Frontal cortex (tissue), 4 donors: ENCODE data around the gene KANSL1. TPM values are rescaled to one million over a fixed set of nuclear protein-coding genes. Genes with fewer than 3 reads are reported as not detected.
A peak's percentile ranks its signal among the peaks of the same experiment; 100 is the strongest.
"Not testable (repeated sequence)": the region's sequence is repeated elsewhere in the genome, so short reads cannot be mapped to it uniquely, and the experiment has no call there.

Source experiments
- DNase-seq, 2 donors: peaks; one replicate each; pipeline ENCODE4 v3.0.0; 2012; ENCODE audit warnings: low spot score in 2 of 2
- FAIRE-seq: peaks from 2 replicates; lab custom pipeline; 2012; peaks lifted over from hg19 to GRCh38; lab: Jason Lieb, UNC
- total RNA-seq: library from RNA; depleted of rRNA; stranded (reverse); fragments of >200 nt; gene quantifications from one replicate; pipeline ENCODE4 v1.2.3, GENCODE V29; 2014
- donor health status: control.
- donor health status: control.
- donor health status: control.

The KANSL1 gene
- total RNA-seq, 1 donor from 2014 or later, result 113 TPM

- FAIRE-seq (no peak), DNase-seq (no peak)
Measured at GRCh38 chr17:46011711-46012505, 181.3 kb downstream of the KANSL1 start.

DNA sequence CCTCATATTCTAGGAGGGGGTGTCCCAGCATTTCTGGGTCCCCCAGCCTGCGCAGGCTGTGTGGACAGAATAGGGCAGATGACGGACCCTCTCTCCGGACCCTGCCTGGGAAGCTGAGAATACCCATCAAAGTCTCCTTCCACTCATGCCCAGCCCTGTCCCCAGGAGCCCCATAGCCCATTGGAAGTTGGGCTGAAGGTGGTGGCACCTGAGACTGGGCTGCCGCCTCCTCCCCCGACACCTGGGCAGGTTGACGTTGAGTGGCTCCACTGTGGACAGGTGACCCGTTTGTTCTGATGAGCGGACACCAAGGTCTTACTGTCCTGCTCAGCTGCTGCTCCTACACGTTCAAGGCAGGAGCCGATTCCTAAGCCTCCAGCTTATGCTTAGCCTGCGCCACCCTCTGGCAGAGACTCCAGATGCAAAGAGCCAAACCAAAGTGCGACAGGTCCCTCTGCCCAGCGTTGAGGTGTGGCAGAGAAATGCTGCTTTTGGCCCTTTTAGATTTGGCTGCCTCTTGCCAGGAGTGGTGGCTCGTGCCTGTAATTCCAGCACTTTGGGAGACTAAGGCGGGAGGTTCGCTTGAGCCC lies 182.5 kb downstream of the KANSL1 start:
- FAIRE-seq, result no peak

GRCh38 chr17:46009681-46010596 lies 183.3 kb downstream of the KANSL1 start:
- FAIRE-seq (no peak), DNase-seq (no peak)

More for the DNA sequence above, 182.5 kb downstream of the KANSL1 start:
- no peak for DNase-seq

DNA sequence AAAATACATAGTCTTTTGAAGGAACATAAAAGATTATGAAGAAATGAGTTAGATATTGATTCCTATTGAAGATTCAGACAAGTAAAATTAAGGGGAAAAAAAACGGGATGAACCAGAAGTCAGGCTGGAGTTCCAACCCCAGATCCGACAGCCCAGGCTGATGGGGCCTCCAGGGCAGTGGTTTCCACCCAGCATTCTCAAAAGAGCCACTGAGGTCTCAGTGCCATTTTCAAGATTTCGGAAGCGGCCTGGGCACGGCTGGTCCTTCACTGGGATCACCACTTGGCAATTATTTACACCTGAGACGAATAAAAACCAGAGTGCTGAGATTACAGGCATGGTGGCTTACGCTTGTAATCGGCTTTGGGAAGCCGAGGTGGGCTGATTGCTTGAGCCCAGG lies 184.6 kb downstream of the KANSL1 start:
- no peak for FAIRE-seq
- DNase-seq, result no peak

DNA sequence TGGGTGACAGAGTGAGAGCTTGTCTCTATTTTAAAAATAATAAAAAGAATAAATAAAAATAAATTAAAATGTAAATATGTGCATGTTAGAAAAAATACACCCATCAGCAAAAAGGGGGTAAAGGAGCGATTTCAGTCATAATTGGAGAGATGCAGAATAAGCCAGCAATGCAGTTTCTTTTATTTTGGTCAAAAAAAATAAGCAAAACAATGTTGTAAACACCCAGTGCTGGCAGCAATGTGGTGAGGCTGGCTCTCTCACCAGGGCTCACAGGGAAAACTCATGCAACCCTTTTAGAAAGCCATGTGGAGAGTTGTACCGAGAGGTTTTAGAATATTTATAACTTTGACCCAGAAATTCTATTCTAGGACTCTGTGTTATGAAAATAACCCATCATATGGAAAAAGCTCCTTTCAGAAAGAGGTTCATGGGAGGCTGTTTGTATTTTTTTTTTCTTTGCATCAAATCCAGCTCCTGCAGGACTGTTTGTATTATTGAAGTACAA lies 185.7 kb downstream of the KANSL1 start:
- no peak for DNase-seq
- no peak for FAIRE-seq

DNA sequence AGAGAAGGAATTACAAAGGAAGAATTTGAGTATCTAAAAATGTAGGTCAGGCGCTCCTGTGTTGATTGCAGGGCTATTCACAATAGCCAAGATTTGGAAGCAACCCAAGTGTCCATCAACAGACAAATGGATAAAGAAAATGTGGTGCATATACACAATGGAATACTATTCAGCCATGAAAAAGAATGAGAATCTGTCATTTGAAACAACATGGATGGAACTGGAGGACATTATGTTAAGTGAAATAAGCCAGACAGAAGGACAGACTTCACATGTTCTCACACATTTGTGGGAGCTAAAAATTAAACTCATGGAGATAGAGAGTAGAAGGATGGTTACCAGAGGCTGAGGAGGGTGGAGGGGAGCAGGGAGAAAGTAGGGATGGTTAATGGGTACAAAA lies 187.1 kb downstream of the KANSL1 start:
- FAIRE-seq, DNase-seq: not testable (repeated sequence)

GRCh38 chr17:46003907-46004748 lies 189.1 kb downstream of the KANSL1 start:
- peak in 1 of 2 donors; percentile 43 for DNase-seq
- no peak for FAIRE-seq

DNA sequence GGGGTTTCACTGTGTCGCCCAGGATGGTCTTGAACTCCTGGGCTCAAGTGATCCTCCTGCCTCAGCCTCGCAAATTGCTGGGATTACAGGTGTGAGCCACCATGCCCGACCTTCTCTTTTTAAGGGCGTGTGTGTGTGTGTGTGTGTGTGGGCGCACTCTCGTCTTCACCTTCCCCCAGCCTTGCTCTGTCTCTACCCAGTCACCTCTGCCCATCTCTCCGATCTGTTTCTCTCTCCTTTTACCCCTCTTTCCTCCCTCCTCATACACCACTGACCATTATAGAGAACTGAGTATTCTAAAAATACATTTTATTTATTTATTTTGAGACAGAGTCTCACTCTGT lies 190.3 kb downstream of the KANSL1 start:
- no peak for FAIRE-seq
- no peak for DNase-seq

DNA sequence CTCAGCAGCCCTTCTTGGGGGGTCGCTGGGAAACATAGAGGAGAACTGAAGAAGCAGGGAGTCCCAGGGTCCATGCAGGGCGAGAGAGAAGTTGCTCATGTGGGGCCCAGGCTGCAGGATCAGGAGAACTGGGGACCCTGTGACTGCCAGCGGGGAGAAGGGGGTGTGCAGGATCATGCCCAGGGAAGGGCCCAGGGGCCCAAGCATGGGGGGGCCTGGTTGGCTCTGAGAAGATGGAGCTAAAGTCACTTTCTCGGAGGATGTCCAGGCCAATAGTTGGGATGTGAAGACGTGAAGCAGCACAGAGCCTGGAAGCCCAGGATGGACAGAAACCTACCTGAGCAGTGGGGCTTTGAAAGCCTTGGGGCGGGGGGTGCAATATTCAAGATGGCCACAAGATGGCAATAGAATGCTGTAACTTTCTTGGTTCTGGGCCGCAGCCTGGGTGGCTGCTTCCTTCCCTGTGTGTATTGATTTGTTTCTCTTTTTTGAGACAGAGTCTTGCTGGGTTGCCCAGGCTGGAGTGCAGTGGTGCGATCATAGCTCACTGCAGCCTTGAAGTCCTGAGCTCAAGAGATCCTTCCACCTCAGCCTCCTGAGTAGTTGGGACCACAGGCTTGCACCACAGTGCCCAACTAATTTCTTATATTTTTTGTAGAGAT lies 190.8 kb downstream of the KANSL1 start:
- DNase-seq (peak; percentile 68 to 70), FAIRE-seq (no peak)

GRCh38 chr17:46001390-46002310 lies 191.6 kb downstream of the KANSL1 start:
- DNase-seq, result no peak
- no peak for FAIRE-seq

DNA sequence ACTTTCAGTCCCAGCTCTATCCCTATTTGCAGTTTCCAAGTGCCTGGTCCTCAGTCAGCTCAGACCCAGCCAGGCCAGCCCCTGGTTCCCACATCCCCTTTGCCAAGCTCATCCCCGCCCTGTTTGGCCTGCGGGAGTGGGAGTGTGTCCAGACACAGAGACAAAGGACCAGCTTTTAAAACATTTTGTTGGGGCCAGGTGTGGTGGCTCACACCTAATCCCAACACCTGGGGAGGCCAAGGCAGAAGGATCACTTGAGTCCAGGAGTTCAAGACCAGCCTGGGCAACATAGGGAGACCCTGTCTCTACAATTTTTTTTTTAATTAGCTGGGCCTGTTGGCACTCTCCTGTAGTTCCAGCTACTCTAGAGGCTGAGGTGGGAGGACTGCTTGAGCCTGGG lies 192.5 kb downstream of the KANSL1 start:
- FAIRE-seq, result no peak

GRCh38 chr17:46000292-46000691 lies 192.9 kb downstream of the KANSL1 start:
- no peak for FAIRE-seq
- no peak for DNase-seq

More for the DNA sequence above, 192.5 kb downstream of the KANSL1 start:
- no peak for DNase-seq

DNA sequence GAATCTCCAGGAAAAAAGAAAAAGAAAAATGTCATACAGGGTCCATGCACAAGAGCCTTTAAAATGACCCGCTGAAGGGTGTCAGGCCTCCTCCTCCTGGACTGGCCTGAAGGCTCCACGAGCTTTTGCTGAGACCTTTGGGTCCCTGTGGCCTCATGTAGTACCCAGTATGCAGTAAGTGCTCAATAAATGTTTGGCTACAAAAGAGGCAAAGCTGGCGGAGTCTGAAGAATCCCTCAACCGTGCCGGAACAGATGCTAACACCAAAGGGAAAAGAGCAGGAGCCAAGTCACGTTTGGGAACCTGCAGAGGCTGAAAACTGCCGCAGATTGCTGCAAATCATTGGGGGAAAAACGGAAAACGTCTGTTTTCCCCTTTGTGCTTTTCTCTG lies 193.3 kb downstream of the KANSL1 start:
- DNase-seq (no peak), FAIRE-seq (no peak)

- FAIRE-seq (no peak), DNase-seq (no peak)
Measured at GRCh38 chr17:45998987-45999899, 194.0 kb downstream of the KANSL1 start, which contains the start of gene STH. Gene STH, plus strand, starts transcription at chr17:45999250. Its CDS starts 30 bp downstream, at chr17:45999280.

GRCh38 chr17:45997624-45998023 lies 195.6 kb downstream of the KANSL1 start:
- no peak for FAIRE-seq
- no peak for DNase-seq

GRCh38 chr17:45997166-45997565 lies 196.1 kb downstream of the KANSL1 start:
- no peak for FAIRE-seq
- no peak for DNase-seq
